DMS53 (cell line): Measurements from ENCODE around the gene SSR2.

Experiments
- DNase-seq: peaks from one replicate; lab custom pipeline; 2025; lab: John Stamatoyannopoulos, UW

SSR2 gene

GRCh38 chr1:156020293-156021092 is at the start of gene SSR2:
TSS of gene SSR2 (minus strand) at chr1:156020951. CDS start at chr1:156020167, 784 bp downstream.
- peak; percentile 98 for DNase-seq

GRCh38 chr1:156070548-156070947 is 49.8 kb upstream of the SSR2 start:
- no peak for DNase-seq

DNA sequence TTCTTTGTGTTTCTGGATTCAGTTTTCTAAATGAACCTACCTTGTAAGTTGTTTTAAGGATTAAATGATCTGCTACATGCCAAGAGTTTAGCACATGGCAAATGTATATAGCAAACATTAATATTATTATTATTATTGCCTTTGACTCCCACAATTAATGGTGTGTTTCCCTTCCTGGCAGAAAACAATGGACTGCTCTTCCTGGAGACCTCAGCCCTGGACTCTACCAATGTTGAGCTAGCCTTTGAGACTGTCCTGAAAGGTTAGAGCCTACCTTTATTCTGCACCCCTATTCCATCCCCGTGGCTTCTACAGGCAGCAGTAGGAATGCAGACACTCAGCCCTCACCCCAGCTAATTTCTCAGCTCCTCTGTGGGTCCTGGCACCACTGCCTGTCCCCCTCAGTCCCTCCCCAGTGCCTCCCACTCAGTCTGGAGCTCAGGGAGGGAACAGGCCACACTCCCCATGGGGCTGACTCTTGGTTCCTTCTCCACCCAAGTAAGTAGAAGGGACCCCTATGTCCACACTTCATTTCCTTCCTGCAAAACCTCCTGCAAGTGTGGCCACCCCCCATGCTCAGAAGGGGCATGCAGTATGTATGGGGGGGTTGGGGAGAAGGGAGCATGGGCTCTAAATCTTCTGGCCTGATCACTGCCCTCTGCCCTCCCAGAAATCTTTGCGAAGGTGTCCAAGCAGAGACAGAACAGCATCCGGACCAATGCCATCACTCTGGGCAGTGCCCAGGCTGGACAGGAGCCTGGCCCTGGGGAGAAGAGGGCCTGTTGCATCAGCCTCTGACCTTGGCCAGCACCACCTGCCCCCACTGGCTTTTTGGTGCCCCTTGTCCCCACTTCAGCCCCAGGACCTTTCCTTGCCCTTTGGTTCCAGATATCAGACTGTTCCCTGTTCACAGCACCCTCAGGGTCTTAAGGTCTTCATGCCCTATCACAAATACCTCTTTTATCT is 49.0 kb upstream of the SSR2 start:
- no peak for DNase-seq

GRCh38 chr1:156067262-156067661 is 46.5 kb upstream of the SSR2 start:
- DNase-seq = no peak

DNA sequence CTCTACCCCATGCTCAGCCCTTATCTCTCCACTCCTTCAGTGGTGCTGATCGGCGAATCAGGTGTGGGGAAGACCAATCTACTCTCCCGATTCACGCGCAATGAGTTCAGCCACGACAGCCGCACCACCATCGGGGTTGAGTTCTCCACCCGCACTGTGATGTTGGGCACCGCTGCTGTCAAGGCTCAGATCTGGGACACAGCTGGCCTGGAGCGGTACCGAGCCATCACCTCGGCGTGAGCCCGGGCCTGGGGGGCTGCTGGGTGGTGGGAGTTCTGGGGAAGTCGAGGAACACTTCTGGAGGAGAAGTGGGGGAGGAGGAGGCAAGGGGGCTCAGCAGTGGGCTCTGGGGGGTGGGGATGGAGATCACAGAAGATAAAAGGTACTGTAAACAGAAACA is 45.1 kb upstream of the SSR2 start:
- no peak for DNase-seq

- no peak for DNase-seq
Observed at GRCh38 chr1:156065212-156065611, 44.5 kb upstream of the SSR2 start.

DNA sequence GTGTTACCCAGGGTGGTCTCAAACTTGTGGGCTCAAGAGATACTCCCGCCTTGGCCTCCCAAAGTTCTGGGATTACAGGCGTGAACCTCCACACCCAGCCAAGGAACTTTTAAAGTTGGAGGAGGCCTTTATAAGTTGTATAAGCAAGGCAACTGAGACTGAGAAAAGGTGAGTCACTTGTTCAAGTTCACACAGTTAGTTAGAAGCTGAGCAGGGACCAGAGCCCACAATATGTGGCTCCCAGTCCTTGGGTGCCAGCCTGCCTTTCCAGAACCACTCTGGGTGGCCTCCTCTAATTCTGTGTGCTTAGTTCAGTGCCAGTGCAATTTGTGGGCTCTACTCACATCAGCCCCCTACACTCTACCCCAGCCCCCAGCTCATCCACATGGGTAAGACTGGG is 43.9 kb upstream of the SSR2 start:
- DNase-seq = no peak

GRCh38 chr1:156063997-156064285 is 43.2 kb upstream of the SSR2 start:
- DNase-seq = no peak

DNA sequence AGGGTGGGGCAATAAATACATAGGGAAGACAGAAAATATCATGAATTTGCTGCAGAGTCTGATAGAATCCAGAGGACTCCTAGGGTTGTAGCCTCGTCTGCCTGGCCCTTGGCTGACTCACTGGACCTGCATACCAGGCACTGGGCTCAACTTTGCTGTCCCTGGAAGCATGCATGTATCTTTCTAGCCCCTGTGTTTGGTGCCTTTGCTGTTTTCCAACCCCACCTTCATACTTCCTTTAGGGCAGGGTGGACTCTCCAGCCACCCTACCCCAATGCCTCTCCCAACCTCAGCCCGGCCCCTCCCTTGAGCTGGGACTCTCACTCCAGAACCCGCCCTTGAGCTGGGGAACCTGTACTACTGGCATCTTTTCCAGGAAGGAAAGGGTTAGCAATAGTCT is 41.4 kb upstream of the SSR2 start:
- peak; percentile 35 for DNase-seq

- DNase-seq = peak; percentile 97
Observed at GRCh38 chr1:156060937-156061636, 40.3 kb upstream of the SSR2 start, which contains the start of gene RAB25. TSS of gene RAB25 (plus strand) at chr1:156061160. CDS start at chr1:156061401, 241 bp downstream.

- no peak for DNase-seq
Observed at GRCh38 chr1:156056326-156056849, 35.6 kb upstream of the SSR2 start.

DNA sequence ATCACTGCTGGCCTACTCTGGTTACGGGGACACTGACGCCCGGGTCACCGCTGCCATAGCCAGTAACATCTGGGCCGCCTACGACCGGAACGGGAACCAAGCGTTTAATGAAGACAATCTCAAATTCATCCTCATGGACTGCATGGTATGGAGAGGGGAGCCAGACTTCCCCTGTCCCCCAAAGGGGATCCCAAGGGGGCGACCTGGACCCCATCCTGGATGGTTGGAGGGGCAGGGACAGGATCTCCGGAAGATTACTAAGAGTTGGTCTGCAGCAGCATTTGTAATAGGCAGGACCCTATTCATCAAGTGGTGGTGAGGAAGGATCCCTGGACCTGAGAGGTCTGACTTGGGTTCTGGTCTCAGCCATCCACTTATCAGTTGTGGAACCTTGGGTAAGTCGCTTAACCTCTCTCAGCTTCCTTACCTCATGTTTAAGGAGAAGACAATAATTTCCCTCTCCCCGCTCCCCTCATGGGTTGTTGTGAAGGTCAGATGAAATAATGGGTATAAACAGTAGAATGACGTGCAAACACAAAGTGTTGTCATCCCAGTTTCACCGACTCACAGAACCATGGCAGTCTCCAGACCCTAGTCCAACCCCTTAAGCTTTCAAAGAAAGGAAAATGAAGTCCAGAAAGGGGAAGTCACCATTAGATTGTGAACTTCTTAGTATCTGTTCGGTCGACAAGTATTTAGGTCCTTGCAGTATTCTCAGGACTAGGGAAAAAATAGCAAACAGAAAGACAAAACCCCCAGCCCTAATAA is 34.7 kb upstream of the SSR2 start:
- no peak for DNase-seq

DNA sequence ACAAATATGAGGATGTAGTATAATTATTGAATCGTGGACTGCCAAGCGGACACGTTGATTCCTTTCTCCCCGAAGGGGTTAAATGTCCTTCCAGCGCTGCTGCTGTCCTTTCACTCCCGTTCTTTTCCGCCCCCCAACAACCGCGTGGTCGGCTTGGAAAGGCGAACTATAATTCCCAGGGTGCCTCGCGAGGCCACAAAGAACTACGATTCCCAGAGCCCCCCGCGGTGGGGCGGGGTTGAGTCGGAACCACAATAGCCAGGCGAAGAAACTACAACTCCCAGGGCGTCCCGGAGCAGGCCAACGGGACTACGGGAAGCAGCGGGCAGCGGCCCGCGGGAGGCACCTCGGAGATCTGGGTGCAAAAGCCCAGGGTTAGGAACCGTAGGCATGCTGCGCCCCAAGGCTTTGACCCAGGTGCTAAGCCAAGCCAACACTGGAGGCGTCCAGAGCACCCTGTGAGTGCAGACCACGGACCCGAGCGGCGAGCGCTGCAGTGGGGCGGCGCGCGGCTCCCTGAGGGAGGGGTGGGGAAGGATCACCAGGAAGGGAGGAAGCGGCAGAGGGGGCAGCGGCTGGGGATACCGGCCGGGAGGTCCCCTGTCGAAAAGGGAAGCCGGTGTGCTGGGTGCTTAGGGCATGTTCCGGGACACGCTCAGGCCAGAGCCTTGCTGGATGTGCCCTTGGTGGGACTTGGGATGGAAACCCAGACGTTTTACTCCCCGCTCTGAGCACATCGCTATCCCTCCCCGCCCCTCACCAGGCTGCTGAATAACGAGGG is 33.9 kb upstream of the SSR2 start, which contains the start of gene LAMTOR2:
LAMTOR2 (plus strand) TSS at position 283 of the 781 bp plus-strand sequence; CDS start at position 391, 108 bp downstream.
- DNase-seq = peak; percentile 99

GRCh38 chr1:156053768-156054499 is 33.2 kb upstream of the SSR2 start, which contains the start of gene UBQLN4:
TSS of gene UBQLN4 (minus strand) at chr1:156053798. CDS start at chr1:156053701, 97 bp downstream.
- peak; percentile 96 for DNase-seq

DNA sequence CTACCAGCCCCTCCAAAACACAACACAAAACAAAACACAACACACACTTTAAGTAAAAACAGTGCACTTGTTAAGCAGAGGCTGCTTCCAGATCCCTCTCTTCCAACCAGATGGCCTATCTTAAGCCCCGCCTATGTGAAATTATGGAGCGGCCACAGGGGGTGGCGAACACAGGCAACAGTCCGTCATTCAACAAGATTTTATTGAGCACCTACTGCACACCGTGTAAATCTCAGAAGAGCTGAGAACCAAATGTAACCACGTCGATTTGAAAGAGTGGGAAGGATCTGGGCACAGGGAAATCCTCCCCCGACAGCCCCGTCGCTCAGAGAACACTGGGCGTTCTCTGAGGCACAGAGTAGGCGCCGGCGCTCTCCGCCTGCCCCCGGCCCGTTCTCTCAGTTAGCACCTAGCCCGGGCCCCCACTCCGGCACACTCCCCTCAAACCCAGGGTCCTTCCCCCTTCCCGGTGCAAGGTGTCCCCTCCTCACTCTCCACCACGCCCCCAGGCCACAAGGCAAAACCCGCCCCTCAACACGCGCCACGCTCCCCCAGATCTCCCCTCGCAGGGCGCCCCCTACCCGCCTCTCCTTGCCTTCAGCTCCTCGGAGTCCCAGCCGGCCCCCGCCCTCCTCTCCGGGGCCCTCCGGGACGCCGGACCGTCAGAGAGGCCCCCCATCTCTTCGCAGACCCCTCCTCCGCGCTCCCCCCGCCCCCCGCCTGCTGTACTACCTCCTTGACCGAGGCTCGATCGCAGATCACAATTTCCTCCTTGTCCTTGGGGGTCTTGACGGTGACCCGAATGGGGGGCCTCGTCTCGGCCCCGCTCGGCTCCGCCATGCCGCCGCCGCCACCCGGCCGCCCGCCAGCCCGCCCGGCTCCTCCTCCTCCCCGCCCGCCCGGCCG is 32.4 kb upstream of the SSR2 start:
- DNase-seq = peak; percentile 81

- DNase-seq = no peak
Observed at GRCh38 chr1:156051011-156051725, 30.4 kb upstream of the SSR2 start.

GRCh38 chr1:156050376-156050775 is 29.6 kb upstream of the SSR2 start:
- DNase-seq = no peak
